Mucosa of stomach (tissue), 1 donor: Measurements from ENCODE around the gene KRTAP2-1.
"Not testable (repeated sequence)": the region's sequence is repeated elsewhere in the genome, so short reads cannot be mapped to it uniquely, and the experiment has no call there.

Experiments
- H3K27me3 ChIP-seq: one replicate; pipeline ENCODE4 v1.7.0; 2013; ENCODE audit warnings: mild to moderate bottlenecking, low read length; ENCODE audit not compliant: control insufficient read depth, insufficient read depth
- H3K36me3 ChIP-seq: one replicate; pipeline ENCODE4 v1.7.0; 2013; ENCODE audit warnings: low read length; ENCODE audit not compliant: control insufficient read depth, insufficient read depth
- H3K4me1 ChIP-seq: one replicate; pipeline ENCODE4 v1.7.0; 2013; ENCODE audit warnings: mild to moderate bottlenecking, low read length; ENCODE audit not compliant: control insufficient read depth, insufficient read depth
- H3K4me3 ChIP-seq: one replicate; pipeline ENCODE4 v1.7.0; 2013; ENCODE audit warnings: low read length
- H3K9ac ChIP-seq: one replicate; pipeline ENCODE4 v1.7.0; 2013; ENCODE audit warnings: mild to moderate bottlenecking, low read length, moderate library complexity
- H3K9me3 ChIP-seq: one replicate; pipeline ENCODE4 v1.7.0; 2013; ENCODE audit warnings: mild to moderate bottlenecking, low read length, moderate library complexity; ENCODE audit not compliant: control insufficient read depth
- donor health status: Pancreatic carcinoma.

Gene KRTAP2-1

DNA sequence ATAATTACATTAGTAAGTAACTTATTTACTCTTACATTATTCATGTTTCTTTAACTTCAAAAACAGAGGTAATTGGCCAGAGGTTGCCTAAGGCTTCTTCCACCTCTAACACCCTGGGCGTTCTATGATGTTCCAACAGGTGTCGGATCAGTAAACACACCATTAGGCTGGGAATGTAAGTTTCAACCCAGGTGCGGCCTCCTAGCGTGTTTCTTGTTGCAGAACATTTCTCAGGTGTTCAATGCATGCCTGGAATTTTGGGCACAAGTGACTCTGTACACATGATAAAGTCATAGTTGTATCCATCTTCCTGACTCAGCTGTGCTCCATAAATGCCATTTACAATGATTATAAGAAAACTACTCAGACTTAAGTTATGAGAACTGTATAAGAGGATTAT lies 6.9 kb upstream of the KRTAP2-1 start:
- peaks cover under 1% of the 10 kb centered on the region for H3K27me3 ChIP-seq
- H3K4me1 ChIP-seq: no peaks in the 10 kb centered on the region
- H3K4me3 ChIP-seq: no peak overlapping the region
- no peaks in the 10 kb centered on the region for H3K36me3 ChIP-seq
- H3K9me3 ChIP-seq: no peaks in the 10 kb centered on the region
- H3K9ac ChIP-seq: no peak overlapping the region

DNA sequence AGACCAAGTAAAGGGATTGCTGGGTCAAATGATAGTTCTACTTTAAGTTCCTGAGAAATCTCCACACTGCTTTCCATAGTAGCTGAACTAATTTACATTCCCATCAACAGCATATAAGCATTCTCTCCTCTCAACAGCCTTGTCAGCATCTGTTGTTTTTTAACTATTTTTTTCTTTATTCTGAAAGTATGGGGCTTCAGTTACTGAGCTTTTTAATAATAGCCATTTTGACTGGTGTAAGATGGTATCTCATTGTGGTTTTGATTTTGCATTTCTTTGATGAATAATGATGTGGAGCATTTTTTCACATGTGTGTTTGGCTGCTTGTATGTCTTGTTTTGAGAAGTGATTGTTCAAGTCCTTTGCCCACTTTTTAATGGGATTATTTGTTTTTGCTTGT lies 5.5 kb upstream of the KRTAP2-1 start:
- no peak overlapping the region for H3K9ac ChIP-seq
- H3K36me3 ChIP-seq: no peaks in the 10 kb centered on the region
- H3K9me3 ChIP-seq: no peaks in the 10 kb centered on the region
- no peak overlapping the region for H3K4me3 ChIP-seq
- H3K4me1 ChIP-seq: no peaks in the 10 kb centered on the region
- peaks cover 9% of the 10 kb centered on the region for H3K27me3 ChIP-seq

DNA sequence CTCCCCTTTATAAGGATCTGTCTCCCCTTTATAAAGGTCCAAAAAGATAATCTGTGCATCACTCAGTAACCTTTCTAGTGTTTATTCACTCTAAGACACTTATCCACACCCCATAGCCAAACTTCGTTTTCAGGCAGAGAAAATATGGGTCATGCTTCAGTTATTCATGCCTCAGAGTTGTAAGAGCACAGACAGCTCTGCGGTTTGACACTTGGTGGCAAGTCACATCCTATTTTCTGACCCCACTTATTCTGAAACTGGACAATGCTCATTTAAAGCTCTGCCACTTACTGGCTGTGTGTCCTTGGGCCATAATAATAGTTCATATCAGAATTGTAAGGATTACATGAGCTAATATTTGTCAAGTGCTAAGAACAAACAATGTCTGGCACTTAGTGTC lies 2.0 kb upstream of the KRTAP2-1 start:
- Histone ChIP-seq H3K9me3 (no peaks in the 10 kb centered on the region), H3K9ac (no peak overlapping the region), H3K36me3 (no peaks in the 10 kb centered on the region), H3K4me1 (no peaks in the 10 kb centered on the region), H3K4me3 (no peak overlapping the region), H3K27me3 (peaks cover 13% of the 10 kb centered on the region)

DNA sequence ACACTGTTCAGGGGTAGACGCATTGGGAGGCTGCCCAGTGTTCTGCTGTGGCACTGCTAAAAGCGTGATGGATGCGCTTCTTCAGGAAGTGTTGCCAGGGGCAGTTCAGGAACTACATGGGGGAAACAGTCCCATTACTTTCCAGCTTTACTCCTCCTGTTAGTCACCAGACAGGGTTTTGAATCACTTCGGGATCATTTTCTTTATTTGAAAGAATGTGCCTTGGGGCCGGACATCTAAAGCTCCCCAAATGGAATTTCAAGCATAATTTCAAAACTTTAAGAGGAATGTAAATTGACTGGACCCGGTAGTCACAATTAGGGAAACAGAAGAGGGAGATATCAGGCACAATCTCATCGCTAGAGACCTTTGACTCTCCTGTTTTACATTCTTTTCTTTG lies 1.3 kb upstream of the KRTAP2-1 start:
- Histone ChIP-seq H3K9me3 (no peaks in the 10 kb centered on the region), H3K4me3 (no peak overlapping the region), H3K9ac (no peak overlapping the region), H3K4me1 (no peaks in the 10 kb centered on the region), H3K36me3 (no peaks in the 10 kb centered on the region), H3K27me3 (peaks cover 13% of the 10 kb centered on the region)

DNA sequence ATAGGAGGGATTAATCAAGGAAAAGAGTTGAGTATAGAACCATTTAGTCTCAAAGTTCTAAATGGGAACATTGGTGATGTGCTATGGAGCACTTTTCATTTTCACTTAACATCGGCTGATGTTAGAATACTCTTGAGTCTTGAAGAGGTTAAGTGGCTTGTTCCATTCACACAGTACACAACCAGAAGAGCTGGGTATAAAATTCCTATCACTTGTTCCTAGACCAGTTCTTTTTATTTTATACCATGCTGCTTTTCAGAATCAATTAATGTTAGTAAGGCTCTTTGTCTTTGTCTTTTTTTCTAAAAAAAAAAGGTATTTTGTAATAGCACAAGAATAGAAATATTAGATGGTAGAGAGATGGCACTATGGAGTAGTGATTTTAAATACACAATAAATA lies 4.2 kb downstream of the KRTAP2-1 start:
- no peaks in the 10 kb centered on the region for H3K9me3 ChIP-seq
- no peak overlapping the region for H3K9ac ChIP-seq
- no peaks in the 10 kb centered on the region for H3K4me1 ChIP-seq
- H3K4me3 ChIP-seq: no peak overlapping the region
- H3K27me3 ChIP-seq: peaks cover 5% of the 10 kb centered on the region
- H3K36me3 ChIP-seq: no peaks in the 10 kb centered on the region

GRCh38 chr17:41040783-41041571 lies 6.1 kb downstream of the KRTAP2-1 start, which contains the start of gene KRTAP1-1:
Gene KRTAP1-1 (minus strand): TSS chr17:41041450. CDS start chr17:41041397, 53 bp downstream.
- not testable (repeated sequence) for H3K4me1 ChIP-seq, H3K4me3 ChIP-seq, H3K27me3 ChIP-seq, H3K36me3 ChIP-seq, H3K9ac ChIP-seq, H3K9me3 ChIP-seq

- Histone ChIP-seq H3K9me3 (no peaks in the 10 kb centered on the region), H3K36me3 (no peaks in the 10 kb centered on the region), H3K27me3 (peaks cover 2% of the 10 kb centered on the region), H3K9ac (no peak overlapping the region), H3K4me1 (no peaks in the 10 kb centered on the region), H3K4me3 (no peak overlapping the region)
Observed at GRCh38 chr17:41037853-41038350, 9.2 kb downstream of the KRTAP2-1 start.

DNA sequence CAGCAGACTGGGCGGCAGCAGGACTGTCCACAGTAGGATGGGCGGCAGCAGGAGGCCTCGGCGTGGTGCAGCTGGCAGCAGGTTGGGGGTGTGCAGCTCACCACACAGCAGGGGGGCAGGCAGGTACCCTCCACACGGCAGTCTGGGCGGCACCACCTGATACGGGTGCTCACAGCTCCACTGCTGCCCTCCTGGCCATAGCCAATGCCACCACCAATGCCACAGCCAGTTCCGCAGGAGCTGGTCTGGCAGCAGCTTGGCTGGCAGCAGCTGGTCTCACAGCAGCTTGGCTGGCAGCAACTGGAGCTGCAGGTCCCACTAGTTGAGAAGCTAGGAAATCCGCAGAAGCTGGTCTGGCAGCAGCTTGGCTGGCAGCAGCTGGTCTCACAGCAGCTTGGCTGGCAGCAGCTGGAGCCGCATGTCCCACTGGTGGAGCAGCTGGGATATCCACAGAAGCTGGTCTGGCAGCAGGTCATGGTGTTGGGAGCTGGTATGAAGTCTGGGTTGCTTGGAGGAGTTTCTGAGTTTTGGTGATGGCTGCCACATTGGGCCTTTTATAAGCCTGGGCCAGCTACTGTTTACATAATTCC lies 12.7 kb downstream of the KRTAP2-1 start, which contains the start of gene KRTAP1-3:
Gene KRTAP1-3, minus strand, starts transcription at position 529 of the 590 bp plus-strand sequence. Its CDS starts 53 bp downstream, at position 476.
- not testable (repeated sequence) for H3K27me3 ChIP-seq, H3K9me3 ChIP-seq, H3K4me3 ChIP-seq, H3K4me1 ChIP-seq, H3K9ac ChIP-seq, H3K36me3 ChIP-seq

- Histone ChIP-seq H3K9ac (no peak within 1 kb of the TSS), H3K36me3 (no peaks in the 10 kb centered on the region), H3K4me1 (no peaks in the 10 kb centered on the region), H3K9me3 (no peaks in the 10 kb centered on the region), H3K4me3 (no peak within 1 kb of the TSS), H3K27me3 (no peaks in the 10 kb centered on the region)
Observed at GRCh38 chr17:41029633-41030245, 17.4 kb downstream of the KRTAP2-1 start, which contains the start of gene KRTAP1-4. Gene KRTAP1-4 (minus strand): TSS chr17:41030195. CDS start chr17:41030078, 117 bp downstream.

DNA sequence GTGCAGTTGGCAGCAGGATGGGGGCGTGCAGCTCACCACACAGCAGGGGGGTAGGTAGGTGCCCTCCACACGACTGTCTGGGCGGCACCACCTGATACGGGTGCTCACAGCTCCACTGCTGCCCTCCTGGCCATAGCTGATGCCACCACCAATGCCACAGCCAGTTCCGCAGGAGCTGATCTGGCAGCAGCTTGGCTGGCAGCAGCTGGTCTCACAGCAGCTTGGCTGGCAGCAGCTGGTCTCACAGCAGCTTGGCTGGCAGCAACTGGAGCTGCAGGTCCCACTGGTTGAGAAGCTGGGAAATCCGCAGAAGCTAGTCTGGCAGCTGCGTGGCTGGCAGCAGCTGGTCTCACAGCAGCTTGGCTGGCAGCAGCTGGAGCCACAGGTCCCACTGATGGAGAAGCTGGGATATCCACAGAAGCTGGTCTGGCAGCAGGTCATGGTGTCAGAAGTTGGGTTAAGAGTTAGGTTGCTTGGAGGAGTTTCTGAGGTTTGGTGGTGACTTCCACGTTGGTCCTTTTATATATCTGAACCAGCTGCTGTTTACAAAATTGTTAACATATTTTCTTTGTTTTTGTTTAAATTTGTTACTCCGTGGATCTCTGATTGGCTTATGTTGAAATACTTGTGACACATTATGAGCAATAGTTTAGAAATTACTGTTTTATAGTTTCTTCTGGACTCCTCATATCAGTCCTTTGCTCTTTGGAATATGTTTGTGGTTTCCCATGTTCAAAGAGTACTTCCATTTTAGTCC lies 20.2 kb downstream of the KRTAP2-1 start, which contains the start of gene KRTAP1-5:
Gene KRTAP1-5, minus strand, starts transcription at position 494 of the 757 bp plus-strand sequence. Its CDS starts 53 bp downstream, at position 441.
- no peaks in the 10 kb centered on the region for H3K4me1 ChIP-seq
- no peak within 1 kb of the TSS for H3K4me3 ChIP-seq
- no peak within 1 kb of the TSS for H3K9ac ChIP-seq
- H3K36me3 ChIP-seq: no peaks in the 10 kb centered on the region
- H3K27me3 ChIP-seq: no peaks in the 10 kb centered on the region
- no peaks in the 10 kb centered on the region for H3K9me3 ChIP-seq

GRCh38 chr17:41024697-41025096 lies 22.4 kb downstream of the KRTAP2-1 start:
- Histone ChIP-seq H3K9me3 (no peaks in the 10 kb centered on the region), H3K27me3 (no peaks in the 10 kb centered on the region), H3K4me3 (no peak overlapping the region), H3K9ac (no peak overlapping the region), H3K4me1 (no peaks in the 10 kb centered on the region), H3K36me3 (no peaks in the 10 kb centered on the region)
